Nephron (organoid): ENCODE results near the gene UHRF1.

Experiments used
- H3K27ac Mint-ChIP-seq, 3 experiments: 2 replicates each; pipeline ENCODE4 v1.8.0; 2020; ENCODE audit warnings: mixed read lengths in 3 of 3, mild to moderate bottlenecking in 2 of 3, moderate library complexity in 1 of 3
- H3K27me3 Mint-ChIP-seq: 2 replicates; pipeline ENCODE4 v1.8.0; 2021; ENCODE audit warnings: low read depth, mild to moderate bottlenecking, moderate library complexity, mixed read lengths
- H3K36me3 Mint-ChIP-seq: 2 replicates; pipeline ENCODE4 v1.8.0; 2020; ENCODE audit warnings: low read depth, mixed read lengths
- H3K4me1 Mint-ChIP-seq: 2 replicates; pipeline ENCODE4 v1.8.0; 2020; ENCODE audit warnings: mixed read lengths
- H3K4me3 Mint-ChIP-seq, 3 experiments: 2 replicates each; pipeline ENCODE4 v1.8.0; 2020; ENCODE audit warnings: mild to moderate bottlenecking in 3 of 3, mixed read lengths in 3 of 3, moderate library complexity in 2 of 3
- H3K9me3 Mint-ChIP-seq: 2 replicates; pipeline ENCODE4 v1.8.0; 2020; ENCODE audit warnings: mixed read lengths
- CTCF ChIP-seq, 3 experiments: fragments of 200-600 bp; sonication (generic); IDR thresholded peaks; one replicate each; pipeline ENCODE4 v1.5.0; 2021; ENCODE audit warnings: antibody characterized with exemption in 3 of 3; ENCODE audit not compliant: unreplicated experiment in 3 of 3

UHRF1 gene

GRCh38 chr19:4980067-4980466 is 70.8 kb downstream of the UHRF1 start:
- H3K9me3 Mint-ChIP-seq: no peaks in the 10 kb centered on the region
- H3K4me1 Mint-ChIP-seq: peaks cover 40% of the 10 kb centered on the region
- H3K4me3 Mint-ChIP-seq: no peak overlapping the region
- no peaks in the 10 kb centered on the region for H3K27me3 Mint-ChIP-seq
- TF ChIP-seq CTCF (IDR thresholded peaks at IDR 0.05; ENCODE audit: unreplicated experiment in 3 of 3): no peak
- no peak overlapping the region for H3K27ac Mint-ChIP-seq
- peaks cover 7% of the 10 kb centered on the region for H3K36me3 Mint-ChIP-seq

GRCh38 chr19:4980838-4981680 is 71.8 kb downstream of the UHRF1 start:
- TF ChIP-seq CTCF (IDR thresholded peaks at IDR 0.05; ENCODE audit: unreplicated experiment in 3 of 3): no peak
- Mint-ChIP-seq H3K4me3 (no peak overlapping the region), H3K36me3 (peaks cover 6% of the 10 kb centered on the region), H3K4me1 (peaks cover 45% of the 10 kb centered on the region), H3K27me3 (no peaks in the 10 kb centered on the region), H3K27ac (no peak overlapping the region), H3K9me3 (no peaks in the 10 kb centered on the region)

- Mint-ChIP-seq H3K9me3 (no peaks in the 10 kb centered on the region), H3K27ac (no peak overlapping the region), H3K36me3 (peaks cover 6% of the 10 kb centered on the region), H3K27me3 (no peaks in the 10 kb centered on the region), H3K4me1 (peaks cover 45% of the 10 kb centered on the region), H3K4me3 (no peak overlapping the region)
- TF ChIP-seq CTCF (IDR thresholded peaks at IDR 0.05; ENCODE audit: unreplicated experiment in 3 of 3): no peak
Observed at GRCh38 chr19:4981681-4981958, 72.3 kb downstream of the UHRF1 start.

- no peaks in the 10 kb centered on the region for H3K9me3 Mint-ChIP-seq
- H3K27me3 Mint-ChIP-seq: no peaks in the 10 kb centered on the region
- no peak overlapping the region for H3K4me3 Mint-ChIP-seq
Observed at GRCh38 chr19:4983346-4984105, 74.2 kb downstream of the UHRF1 start.

GRCh38 chr19:4984106-4984380 is 74.7 kb downstream of the UHRF1 start:
- Mint-ChIP-seq H3K9me3 (no peaks in the 10 kb centered on the region), H3K27ac (peak overlapping the region; percentile 64 to 81 (median 72)), H3K36me3 (no peaks in the 10 kb centered on the region), H3K4me3 (no peak overlapping the region), H3K27me3 (no peaks in the 10 kb centered on the region), H3K4me1 (peaks cover 52% of the 10 kb centered on the region)
- no peak for TF ChIP-seq CTCF (IDR thresholded peaks at IDR 0.05; ENCODE audit: unreplicated experiment in 3 of 3)

More at GRCh38 chr19:4983346-4984105, 74.2 kb downstream of the UHRF1 start:
- peak overlapping the region; percentile 46 to 65 (median 64) for H3K27ac Mint-ChIP-seq
- H3K36me3 Mint-ChIP-seq: no peaks in the 10 kb centered on the region
- peaks cover 46% of the 10 kb centered on the region for H3K4me1 Mint-ChIP-seq
- TF ChIP-seq CTCF (IDR thresholded peaks at IDR 0.05; ENCODE audit: unreplicated experiment in 3 of 3): no peak
